Measurements from ENCODE around the gene GOLM1.
A peak's percentile ranks its signal among the peaks of the same experiment; 100 is the strongest.
"Not testable (repeated sequence)": the region's sequence is repeated elsewhere in the genome, so short reads cannot be mapped to it uniquely, and the experiment has no call there.

Gene GOLM1, protein sequence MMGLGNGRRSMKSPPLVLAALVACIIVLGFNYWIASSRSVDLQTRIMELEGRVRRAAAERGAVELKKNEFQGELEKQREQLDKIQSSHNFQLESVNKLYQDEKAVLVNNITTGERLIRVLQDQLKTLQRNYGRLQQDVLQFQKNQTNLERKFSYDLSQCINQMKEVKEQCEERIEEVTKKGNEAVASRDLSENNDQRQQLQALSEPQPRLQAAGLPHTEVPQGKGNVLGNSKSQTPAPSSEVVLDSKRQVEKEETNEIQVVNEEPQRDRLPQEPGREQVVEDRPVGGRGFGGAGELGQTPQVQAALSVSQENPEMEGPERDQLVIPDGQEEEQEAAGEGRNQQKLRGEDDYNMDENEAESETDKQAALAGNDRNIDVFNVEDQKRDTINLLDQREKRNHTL

GRCh38 chr9:86098824-86099700 lies at the start of gene GOLM1:
GOLM1 (minus strand) TSS chr9:86099558; CDS start chr9:86079320, 20,238 bp downstream.
- peak in 20 of 56 donors; percentile 5 to 60 (median 30) for DNase-seq

GRCh38 chr9:86146671-86147070 lies 47.3 kb upstream of the GOLM1 start:
- not testable (repeated sequence) for DNase-seq

- not testable (repeated sequence) for DNase-seq
These were observed 46.6 kb upstream of the GOLM1 start for GRCh38 chr9:86145960-86146359.

GRCh38 chr9:86142973-86143372 lies 43.6 kb upstream of the GOLM1 start:
- DNase-seq = no peak

GRCh38 chr9:86141843-86142242 lies 42.5 kb upstream of the GOLM1 start:
- DNase-seq = no peak

DNA sequence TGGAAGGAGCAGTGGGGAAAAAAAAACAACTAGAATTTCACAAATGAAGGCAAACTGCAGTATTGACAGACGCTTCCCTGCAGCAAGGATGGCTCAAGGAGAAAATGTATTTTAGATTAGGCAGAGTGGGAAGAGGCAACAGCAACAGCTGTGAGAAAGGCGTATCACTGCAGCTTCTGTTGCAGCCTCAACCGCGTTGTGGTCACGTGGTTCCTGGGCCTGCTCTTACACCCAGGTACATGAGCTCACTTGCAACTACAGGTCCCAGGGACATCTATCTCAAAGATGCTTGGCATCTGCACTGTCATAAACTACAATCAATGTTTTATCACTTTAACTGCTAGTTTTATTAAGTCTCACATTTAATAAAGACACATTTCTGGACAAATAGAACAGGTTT lies 36.0 kb upstream of the GOLM1 start:
- DNase-seq = peak in 3 of 56 donors; percentile 1 to 3 (median 3)

GRCh38 chr9:86134361-86134760 lies 35.0 kb upstream of the GOLM1 start:
- DNase-seq = no peak

DNA sequence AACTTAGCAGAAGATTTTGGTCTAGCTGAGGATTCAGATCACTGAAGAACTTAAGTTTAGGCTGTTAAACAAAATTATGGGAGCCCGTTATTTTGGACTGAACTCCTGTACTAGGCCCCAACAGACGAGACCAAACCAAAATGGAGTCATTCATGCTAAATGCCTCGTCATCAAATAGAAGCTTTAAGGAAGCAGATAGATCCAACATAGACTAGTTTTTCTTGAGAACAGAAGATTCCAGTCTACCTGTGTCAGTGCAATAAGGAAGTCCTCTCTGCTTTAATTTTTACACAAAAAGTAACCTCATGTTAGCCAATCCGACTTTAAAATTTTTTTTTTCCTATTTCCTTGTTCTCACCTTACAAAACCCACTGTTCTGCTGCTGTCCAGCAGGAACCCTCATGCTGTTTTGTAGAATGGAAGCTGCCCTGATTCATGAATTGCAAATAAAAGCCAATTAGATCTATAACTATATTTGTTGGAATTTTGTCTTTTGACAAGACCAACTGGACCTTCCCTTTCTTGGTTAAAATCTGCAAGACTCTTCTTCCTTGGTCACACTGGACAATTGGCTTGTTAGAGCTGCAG lies 29.0 kb upstream of the GOLM1 start:
- DNase-seq = no peak

- peak in 48 of 56 donors; percentile 1 to 70 (median 28) for DNase-seq
These were observed 27.9 kb upstream of the GOLM1 start for GRCh38 chr9:86126998-86127972.

GRCh38 chr9:86122311-86122710 lies 23.0 kb upstream of the GOLM1 start:
- no peak for DNase-seq

GRCh38 chr9:86119457-86119856 lies 20.1 kb upstream of the GOLM1 start:
- no peak for DNase-seq

GRCh38 chr9:86116425-86116824 lies 17.1 kb upstream of the GOLM1 start:
- DNase-seq = peak in 35 of 56 donors; percentile 2 to 71 (median 28)

DNA sequence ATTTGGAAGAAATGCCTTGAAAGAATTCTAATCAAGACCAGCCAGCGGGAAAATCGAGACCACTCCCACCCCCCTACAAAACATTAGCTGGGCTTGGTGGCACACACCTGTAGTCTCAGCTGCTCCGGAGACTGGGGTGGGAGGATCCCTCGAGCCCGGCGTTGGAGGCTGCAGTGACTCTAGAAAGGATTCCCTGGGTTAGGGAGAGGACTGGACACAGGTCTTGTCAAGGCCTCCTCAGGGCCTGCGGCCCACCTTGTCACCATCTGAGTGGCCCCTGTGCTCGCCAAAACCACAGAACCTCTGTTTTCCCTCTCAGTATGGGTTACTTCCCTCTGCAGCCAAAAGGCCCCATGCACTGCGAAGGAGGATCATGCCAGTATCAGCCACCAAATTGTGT lies 16.5 kb upstream of the GOLM1 start:
- no peak for DNase-seq

DNA sequence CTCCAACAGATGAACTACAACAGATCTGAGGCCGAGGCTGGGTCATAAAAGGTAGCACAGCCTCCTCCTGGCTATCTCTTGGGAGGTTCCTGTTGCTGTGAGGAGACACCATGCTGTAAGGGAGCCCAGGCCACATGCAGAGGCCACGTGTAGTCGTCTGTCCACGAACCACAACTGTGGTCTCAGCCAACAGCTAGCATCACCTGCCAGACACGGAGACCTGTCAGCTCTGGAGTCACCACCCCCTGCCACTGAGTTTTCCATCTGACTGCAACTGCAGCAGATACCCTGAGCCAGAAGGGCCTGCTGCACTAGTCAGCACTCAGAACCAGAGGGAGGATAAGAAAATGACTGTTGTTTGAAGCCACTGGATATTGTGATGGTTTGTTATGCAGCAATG lies 12.7 kb upstream of the GOLM1 start:
- DNase-seq = no peak

DNA sequence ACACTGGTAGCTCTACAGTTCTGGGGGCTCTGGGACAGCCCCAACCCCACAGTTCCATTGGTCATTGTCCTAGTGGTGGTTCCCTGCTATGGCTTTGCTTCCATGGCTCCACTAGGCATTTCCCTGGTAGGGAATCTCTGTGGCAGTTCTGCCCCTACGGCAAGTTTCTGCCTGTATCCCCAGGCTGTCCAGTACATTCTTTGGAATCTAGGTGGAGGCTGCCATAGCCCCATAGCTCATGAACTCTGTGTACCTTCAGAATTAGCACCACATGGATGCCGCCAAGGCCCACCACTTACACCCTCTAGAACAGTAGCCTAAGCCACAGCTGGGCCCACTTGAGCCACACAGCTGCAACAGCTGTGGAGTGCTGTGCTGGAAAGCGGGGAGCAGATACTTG lies 3.3 kb upstream of the GOLM1 start:
- DNase-seq = no peak

DNA sequence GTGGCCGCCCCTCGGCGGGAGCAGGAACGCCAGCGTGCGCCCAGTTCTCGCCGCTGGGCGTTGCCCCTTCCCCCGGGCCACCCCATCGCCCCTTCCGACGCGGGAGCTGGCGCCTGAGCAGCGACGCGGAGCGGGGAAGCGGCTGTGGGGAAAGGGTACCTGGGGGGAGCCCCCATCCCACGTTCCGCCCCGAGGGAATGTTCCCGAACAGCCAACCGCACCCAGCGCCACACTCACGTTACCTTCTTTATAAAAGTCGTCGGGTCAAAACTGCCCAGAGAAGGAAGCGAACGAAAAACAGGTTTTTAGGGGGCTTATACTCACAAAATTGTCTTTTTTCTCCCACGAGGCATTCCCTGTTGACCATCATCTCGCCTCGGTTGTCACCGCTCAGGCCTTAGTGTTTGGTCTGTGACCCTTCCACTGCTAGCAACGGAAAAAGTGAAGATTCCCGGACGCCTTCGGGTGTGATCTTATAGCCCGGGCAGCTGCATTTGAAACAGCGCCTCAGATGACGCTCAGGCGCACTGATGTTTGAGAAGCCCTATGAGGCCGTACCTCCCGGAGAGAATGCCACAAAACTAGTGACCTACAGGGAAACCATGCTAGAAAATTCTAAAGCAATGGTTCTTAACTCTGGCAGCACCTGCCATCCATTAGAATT lies 475 bp upstream of the GOLM1 start:
- DNase-seq = peak in 10 of 56 donors; percentile 11 to 45 (median 33)

GRCh38 chr9:86097510-86098224 lies 1.7 kb downstream of the GOLM1 start:
- DNase-seq = no peak

DNA sequence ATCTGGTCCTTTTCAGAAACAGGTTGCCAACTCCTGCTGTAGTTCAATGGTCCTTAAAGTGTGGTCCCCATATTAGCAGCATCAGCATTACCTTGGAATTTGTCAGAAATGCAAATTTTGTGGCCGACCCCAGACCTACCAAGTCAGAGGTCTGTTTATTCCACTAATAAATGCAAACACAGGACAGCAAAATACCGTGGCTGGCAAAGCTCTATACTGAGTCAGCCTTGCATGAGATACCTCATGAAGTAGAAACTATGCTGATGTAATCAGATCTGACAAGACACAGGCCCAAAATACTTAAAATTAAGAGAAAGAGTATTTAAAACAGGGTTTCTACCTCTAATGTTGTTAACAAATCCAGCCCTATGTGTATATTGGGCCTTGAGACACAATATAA lies 3.0 kb downstream of the GOLM1 start:
- no peak for DNase-seq

GRCh38 chr9:86093788-86094555 lies 5.4 kb downstream of the GOLM1 start:
- DNase-seq = no peak
